ENCODE measurements around the gene RARG. TPM values are rescaled to one million over a fixed set of nuclear protein-coding genes. Genes with fewer than 3 reads are reported as not detected.

Gene RARG
- total and polyA plus RNA-seq, 2 of the 4 experiments (the other 2 are of a cell fraction), result 7.9 to 30.9 TPM

- no peak overlapping the region for H4K8ac ChIP-seq (ENCODE audit: low read depth in 2 of 2, low read length in 2 of 2)
- H3K14ac ChIP-seq (replicated peaks; ENCODE audit: low read depth, low read length), result no peak overlapping the region
- H3K27ac ChIP-seq (ENCODE audit: insufficient read depth, low read length), result no peak overlapping the region
- H3K4ac ChIP-seq (ENCODE audit: low read depth, low read length), result no peak overlapping the region
- H4K20me1 ChIP-seq (ENCODE audit: insufficient read depth, low read length), result no peaks in the 10 kb centered on the region; the same call in 1 of the 2 replicates
- H3K9ac ChIP-seq (ENCODE audit: low read depth, low read length), result no peak overlapping the region
- TF ChIP-seq RAD21 (IDR thresholded peaks at IDR 0.05; ENCODE audit: low read length), result no peak
- TF ChIP-seq CEBPB (IDR thresholded peaks at IDR 0.05; ENCODE audit: low read depth, low read length), result no peak
- no peak overlapping the region for H4K91ac ChIP-seq (ENCODE audit: insufficient read depth, low read depth, low read length)
- no peak overlapping the region for H3K23ac ChIP-seq (ENCODE audit: low read depth, low read length)
- no peak overlapping the region for H2BK120ac ChIP-seq (ENCODE audit: low read depth, low read length)
- no peak overlapping the region for H2AK5ac ChIP-seq (ENCODE audit: low read depth, low read length)
- peaks cover 52% of the 10 kb centered on the region for H3K27me3 ChIP-seq (ENCODE audit: control insufficient read depth, insufficient read depth, low read length)
- ChIA-PET POLR2A (ENCODE audit: unreplicated experiment) (no interaction called here), CTCF (interaction anchor here (0.9 kb wide), 1 partner anchor 49 kb away, joined by 4 read pairs; no protein-coding TSS in a partner anchor)
- no peak overlapping the region for H2BK15ac ChIP-seq (ENCODE audit: low read depth, low read length)
- no peaks in the 10 kb centered on the region for H3K9me3 ChIP-seq (ENCODE audit: control insufficient read depth, insufficient read depth, low read length)
- dilution Hi-C loops (cut with HindIII; ENCODE audit: low sequenced_read_pairs, unreplicated experiment), result no loop called here
- DNase-seq, result no peak
- no peaks in the 10 kb centered on the region for H3K79me1 ChIP-seq (ENCODE audit: low read depth in 1 of 2, low read length in 2 of 2)
- H3K4me2 ChIP-seq (ENCODE audit: low read depth, low read length), result no peak overlapping the region
- no peak overlapping the region for H2BK20ac ChIP-seq (ENCODE audit: low read depth, low read length)
- intact Hi-C loops (cut with micrococcal nuclease), result no loop called here
- no TSS peak for BruUV-seq (replicated peaks)
- no peak overlapping the region for H3K18ac ChIP-seq (ENCODE audit: low read depth, low read length)
- in situ Hi-C loops (cut with MboI; ENCODE audit: low sequenced_read_pairs), result no loop called here
- no peak for ATAC-seq (ENCODE audit: low read depth)
- H2AFZ ChIP-seq (replicated peaks; ENCODE audit: low read length, poor library complexity), result no peak overlapping the region
- no peak overlapping the region for H2AK9ac ChIP-seq (replicated peaks; ENCODE audit: low read depth, low read length, poor library complexity)
- no peak overlapping the region for H2BK5ac ChIP-seq (ENCODE audit: low read depth, low read length, poor library complexity, severe bottlenecking)
- WGBS, 2 experiments (ENCODE audit: extremely low coverage in 2 of 2, insufficient read length in 1 of 2), result 90% methylated on average over 5 of the region's 10 CpGs; no CpG with 5 or more reads in 1 of the 2 experiments
- H3K4me3 ChIP-seq (ENCODE audit: insufficient read depth, low read depth, low read length), result no peak overlapping the region
- H4K5ac ChIP-seq (ENCODE audit: low read depth, low read length), result no peak overlapping the region
- H3K9me1 ChIP-seq (ENCODE audit: insufficient read depth, low read length), result no peaks in the 10 kb centered on the region
- no peak overlapping the region for H3K56ac ChIP-seq (ENCODE audit: extremely low read depth, insufficient read depth, low read length)
- H3K4me1 ChIP-seq (ENCODE audit: control insufficient read depth, insufficient read depth, low read length), result no peaks in the 10 kb centered on the region
- no peaks in the 10 kb centered on the region for H3K36me3 ChIP-seq (ENCODE audit: control insufficient read depth, insufficient read depth, low read length)
Measured at GRCh38 chr12:53239643-53240258, 7.7 kb upstream of the RARG start.
